Activated T-cell treated with anti-CD3 and anti-CD28 coated beads for 4 hours (primary cell): ENCODE data around the gene GCAT.
A peak's percentile ranks its signal among the peaks of the same experiment; 100 is the strongest.
"Not testable (repeated sequence)": the region's sequence is repeated elsewhere in the genome, so short reads cannot be mapped to it uniquely, and the experiment has no call there.

Experiments
- DNase-seq: peaks from one replicate; pipeline ENCODE4 v3.0.0-alpha.2; 2020

GCAT gene

GRCh38 chr22:37784829-37785495, 22.8 kb upstream of the GCAT start:
- no peak for DNase-seq

GRCh38 chr22:37790234-37790633, 17.5 kb upstream of the GCAT start:
- DNase-seq = no peak

GRCh38 chr22:37792494-37792893, 15.2 kb upstream of the GCAT start:
- DNase-seq = no peak

- no peak for DNase-seq
Observed at GRCh38 chr22:37794376-37794775, 13.4 kb upstream of the GCAT start.

GRCh38 chr22:37796079-37796478, 11.7 kb upstream of the GCAT start:
- DNase-seq = no peak

- not testable (repeated sequence) for DNase-seq
Observed at GRCh38 chr22:37797259-37797658, 10.5 kb upstream of the GCAT start.

- no peak for DNase-seq
Observed at GRCh38 chr22:37797874-37798500, 9.7 kb upstream of the GCAT start.

- not testable (repeated sequence) for DNase-seq
Observed at GRCh38 chr22:37799979-37800378, 7.8 kb upstream of the GCAT start.

- no peak for DNase-seq
Observed at GRCh38 chr22:37801946-37802309, 5.8 kb upstream of the GCAT start.

GRCh38 chr22:37802310-37803194, 5.2 kb upstream of the GCAT start:
- DNase-seq = no peak

- DNase-seq = no peak
Observed at GRCh38 chr22:37803195-37803638, 4.5 kb upstream of the GCAT start.

- no peak for DNase-seq
Observed at GRCh38 chr22:37803639-37804351, 3.9 kb upstream of the GCAT start.

GRCh38 chr22:37804352-37804880, 3.3 kb upstream of the GCAT start:
- DNase-seq = no peak

- DNase-seq = peak; percentile 44
Observed at GRCh38 chr22:37804881-37805809, 2.6 kb upstream of the GCAT start.

- no peak for DNase-seq
Observed at GRCh38 chr22:37805810-37806277, 1.9 kb upstream of the GCAT start.

GRCh38 chr22:37806409-37807333, 1.1 kb upstream of the GCAT start:
- DNase-seq = no peak

- DNase-seq = no peak
Observed at GRCh38 chr22:37808294-37808657, 542 bp downstream of the GCAT start.

- no peak for DNase-seq
Observed at GRCh38 chr22:37809672-37810333, 2.1 kb downstream of the GCAT start.

GRCh38 chr22:37811867-37812266, 4.1 kb downstream of the GCAT start:
- no peak for DNase-seq
